HG03520 (cell line): ENCODE data around the gene GALNT9.
"Not testable (repeated sequence)": the region's sequence is repeated elsewhere in the genome, so short reads cannot be mapped to it uniquely, and the experiment has no call there.

ENCODE experiments used
- ATAC-seq: cut with Tn5 transposase; IDR thresholded peaks from one replicate; pipeline ENCODE4 v1.9.1; 2021; ENCODE audit warnings: mild to moderate bottlenecking, moderate library complexity; ENCODE audit not compliant: unreplicated experiment

Gene GALNT9

DNA sequence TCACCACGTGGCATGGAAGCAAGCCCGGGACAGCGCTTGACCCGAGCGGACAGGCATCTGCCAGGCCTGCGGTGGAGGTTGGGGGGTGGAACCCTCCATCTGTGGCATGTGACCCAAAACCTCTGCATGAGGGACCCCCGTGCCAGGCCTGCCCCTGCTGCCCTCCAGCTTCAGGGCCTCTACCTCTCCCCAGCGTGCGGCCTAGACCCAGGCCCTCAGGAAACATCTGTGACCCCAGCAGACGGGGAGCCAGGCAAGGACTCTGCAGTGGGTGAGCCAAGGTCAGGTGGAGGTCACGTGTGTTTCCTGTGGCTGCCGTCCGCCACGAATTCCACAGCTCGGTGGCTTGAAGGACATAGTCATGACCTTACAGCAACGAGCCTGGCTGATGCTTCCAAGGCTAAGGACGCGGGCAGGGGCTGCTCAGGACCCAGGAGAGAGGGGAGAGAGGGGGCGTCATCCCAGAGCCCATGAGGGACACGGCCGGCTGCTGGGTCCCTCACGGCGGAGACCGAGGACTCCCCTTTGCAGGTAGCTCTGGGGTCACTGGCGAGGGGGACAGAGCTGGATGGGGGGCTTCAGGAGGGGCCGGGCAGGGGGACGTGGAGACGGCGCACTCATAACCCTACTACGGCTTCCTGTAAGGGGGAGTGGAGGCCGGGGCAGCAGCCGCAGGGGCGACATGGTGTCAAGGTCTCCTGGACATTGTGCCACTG, 91.5 kb downstream of the GALNT9 start:
- ATAC-seq = no peak

- ATAC-seq = no peak
Measured at GRCh38 chr12:132236930-132237771, 92.2 kb downstream of the GALNT9 start.

DNA sequence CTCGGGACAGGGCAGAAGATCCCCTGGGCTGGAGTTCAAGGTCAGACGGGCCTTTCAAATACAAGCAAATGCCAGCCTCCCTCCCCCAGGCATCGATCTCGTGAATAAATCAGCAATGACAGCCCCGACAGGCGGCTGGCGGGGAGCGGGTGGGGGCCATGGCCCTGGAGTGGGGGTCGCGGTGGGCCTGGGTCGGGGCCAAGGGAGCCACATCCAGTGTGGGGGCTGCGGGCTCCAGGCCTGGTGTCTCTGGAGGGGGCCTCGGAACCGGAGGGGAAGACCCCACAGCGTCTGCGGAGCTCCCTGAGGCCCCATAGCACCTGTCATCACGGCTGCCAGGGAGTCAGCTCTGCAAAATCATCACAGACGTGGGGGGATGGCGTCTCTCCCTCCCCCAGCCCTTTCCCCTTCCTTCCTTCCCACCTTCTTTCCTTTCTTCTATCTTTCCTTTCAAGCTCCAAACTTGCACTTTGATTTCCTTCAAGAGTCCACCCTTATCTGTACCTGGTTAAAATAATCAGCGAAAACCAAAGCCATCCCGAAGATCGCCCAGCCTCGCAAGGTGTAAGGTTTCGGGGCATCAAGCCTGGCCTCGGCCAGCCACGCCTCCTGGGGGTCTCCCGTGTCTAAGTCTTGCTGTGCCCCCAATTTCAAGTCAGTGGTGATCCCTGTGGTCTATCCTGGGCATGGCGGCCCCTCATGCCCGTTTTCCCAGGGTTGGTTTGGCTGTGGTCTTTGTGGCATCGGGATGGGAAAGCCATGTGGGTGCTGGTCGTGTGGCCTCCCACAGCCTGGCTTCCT, 93.1 kb downstream of the GALNT9 start:
- no peak for ATAC-seq

DNA sequence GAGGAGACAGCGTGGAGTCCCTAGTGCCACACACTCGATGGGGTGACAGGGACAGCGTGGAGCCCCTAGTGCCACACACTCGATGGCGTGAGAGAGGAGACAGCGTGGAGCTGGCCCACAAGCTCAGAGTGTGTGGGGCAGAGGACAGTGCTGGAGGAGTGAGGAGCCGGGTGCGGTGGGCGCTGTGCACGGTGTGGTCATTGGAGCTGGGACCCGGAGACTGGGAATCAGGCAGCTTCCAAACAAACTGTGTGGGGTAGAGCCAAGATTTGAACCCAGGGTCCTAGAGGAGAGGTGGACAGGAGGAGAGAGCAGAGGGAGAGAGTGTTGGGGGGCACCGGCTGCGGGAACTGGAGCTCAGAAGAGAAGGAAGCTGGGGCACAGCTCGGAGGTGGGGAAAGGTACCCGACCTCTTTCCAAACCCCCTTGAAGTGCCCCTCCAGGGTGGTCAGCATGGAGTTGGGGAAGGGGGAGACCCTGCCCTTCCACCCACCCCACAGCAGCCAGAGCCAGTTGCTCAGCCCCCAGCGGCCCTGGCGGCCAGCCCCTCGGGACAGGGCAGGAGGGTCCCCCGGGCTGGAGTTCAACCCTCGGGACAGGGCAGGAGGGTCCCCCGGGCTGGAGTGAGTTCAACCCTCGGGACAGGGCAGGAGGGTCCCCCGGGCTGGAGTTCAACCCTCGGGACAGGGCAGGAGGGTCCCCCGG, 94.1 kb downstream of the GALNT9 start:
- no peak for ATAC-seq

DNA sequence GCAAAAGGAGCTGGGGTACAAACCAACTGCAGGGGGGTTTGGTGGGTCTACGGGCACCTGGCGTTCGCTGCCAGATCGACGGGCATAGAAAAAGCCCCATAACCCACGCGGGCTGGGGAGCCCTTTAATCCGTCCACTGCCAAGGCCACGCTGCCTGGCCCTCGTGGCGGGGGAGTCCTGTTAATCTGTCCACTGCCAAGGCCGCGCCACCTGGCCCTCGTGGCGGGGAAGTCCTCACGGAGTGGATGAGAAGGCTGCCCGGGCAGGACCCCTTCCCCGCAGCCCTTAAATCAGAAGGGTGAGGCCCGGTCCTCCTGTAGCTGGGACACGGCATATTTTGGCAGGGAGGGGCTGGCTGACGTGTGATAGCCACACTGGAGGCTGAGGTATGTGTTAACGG, 99.0 kb downstream of the GALNT9 start:
- no peak for ATAC-seq

GRCh38 chr12:132229926-132230325, 99.5 kb downstream of the GALNT9 start:
- no peak for ATAC-seq

DNA sequence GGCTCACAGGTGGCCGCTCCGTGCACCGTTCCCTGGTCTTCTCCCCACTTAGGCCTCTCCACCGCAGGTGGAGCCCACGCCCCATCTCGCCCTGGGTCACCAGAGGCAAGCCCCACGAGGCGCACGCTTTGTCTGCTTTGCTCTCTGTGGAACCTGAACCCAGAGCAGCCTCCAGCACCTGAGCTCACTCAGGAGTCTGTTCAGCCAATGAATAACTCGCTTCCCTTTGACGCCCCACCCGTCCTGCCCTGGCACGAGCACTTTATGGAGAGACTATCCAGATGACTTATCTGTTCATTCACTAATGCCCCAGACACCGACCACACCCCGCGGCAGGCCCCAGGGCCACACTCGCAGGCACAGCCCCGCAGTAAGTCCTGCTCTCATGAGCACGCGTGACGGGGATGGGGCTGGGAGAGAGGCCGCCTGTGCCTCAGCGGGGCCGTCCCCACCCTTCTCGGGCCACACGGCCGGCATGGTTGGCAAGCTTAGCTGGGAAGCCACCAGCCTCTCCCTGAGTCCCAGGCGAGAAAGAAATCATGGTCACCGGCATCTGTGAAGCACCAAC, 100.1 kb downstream of the GALNT9 start:
- ATAC-seq = no peak

DNA sequence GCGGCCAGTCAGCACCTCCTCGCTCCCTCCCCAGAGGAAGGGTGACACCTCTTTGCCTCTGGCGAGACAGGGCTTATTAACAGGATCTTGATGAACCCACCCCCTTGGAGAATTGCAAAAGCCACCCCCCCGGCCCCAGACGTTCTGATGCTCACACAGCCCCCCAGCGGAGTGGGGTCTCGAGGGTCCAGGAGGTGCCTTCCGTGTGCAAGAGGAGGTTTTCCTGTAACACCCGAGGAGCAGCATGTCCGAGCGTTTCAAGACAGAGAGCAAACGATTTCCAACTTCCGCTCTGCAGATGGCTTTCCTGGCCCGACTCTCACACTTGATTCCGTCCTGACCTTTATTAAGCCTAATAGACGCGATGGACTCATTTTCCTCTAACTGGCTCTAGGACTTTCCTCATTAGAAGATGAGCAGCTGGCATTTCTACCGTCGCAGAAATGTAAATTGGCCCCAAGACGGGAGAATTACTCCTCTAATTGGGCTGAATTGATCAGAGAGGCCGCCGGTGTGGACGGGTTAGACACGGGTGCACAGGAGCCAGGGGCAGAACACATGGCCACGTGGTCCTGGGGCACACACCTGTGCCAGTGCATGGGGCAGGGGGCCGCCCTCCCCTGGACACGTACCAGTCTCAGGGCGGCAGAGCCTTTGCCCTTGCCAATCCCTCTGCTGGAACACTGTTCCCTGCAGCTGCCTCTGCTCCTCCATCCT, 100.8 kb downstream of the GALNT9 start:
- no peak for ATAC-seq

DNA sequence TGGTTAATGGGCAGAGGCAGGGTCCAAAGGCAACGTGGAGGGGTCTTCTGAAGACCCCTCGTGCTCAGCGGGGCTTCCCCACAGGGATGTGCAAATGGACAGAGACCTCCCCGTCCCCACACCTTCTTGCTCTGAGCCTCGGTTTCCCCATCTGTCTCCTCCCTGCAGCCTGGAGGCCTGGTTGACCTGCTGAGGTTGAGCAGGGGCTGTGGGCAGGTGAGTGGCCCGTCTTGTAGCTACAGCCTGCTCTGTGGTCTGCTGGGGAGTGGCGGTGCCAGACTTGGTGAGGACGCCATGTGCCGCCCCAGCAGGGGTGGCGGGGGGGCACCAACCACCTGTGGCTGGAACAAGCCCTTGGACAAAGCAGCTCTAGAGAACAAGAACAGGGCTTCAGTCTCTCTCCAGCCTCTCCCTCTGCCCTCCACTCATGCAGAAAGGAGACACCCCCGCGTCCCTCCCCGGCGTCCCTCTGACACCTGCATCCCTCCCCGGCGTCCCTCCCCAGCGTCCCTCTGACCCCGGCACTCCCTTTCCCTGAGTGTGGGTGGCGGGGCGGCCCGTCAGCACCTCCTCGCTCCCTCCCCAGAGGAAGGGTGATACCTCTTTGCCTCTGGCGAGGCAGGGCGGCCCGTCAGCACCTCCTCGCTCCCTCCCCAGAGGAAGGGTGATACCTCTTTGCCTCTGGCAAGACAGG, 101.5 kb downstream of the GALNT9 start:
- no peak for ATAC-seq

- no peak for ATAC-seq
Measured at GRCh38 chr12:132227118-132227517, 102.3 kb downstream of the GALNT9 start.

GRCh38 chr12:132226604-132227003, 102.8 kb downstream of the GALNT9 start:
- ATAC-seq = no peak

DNA sequence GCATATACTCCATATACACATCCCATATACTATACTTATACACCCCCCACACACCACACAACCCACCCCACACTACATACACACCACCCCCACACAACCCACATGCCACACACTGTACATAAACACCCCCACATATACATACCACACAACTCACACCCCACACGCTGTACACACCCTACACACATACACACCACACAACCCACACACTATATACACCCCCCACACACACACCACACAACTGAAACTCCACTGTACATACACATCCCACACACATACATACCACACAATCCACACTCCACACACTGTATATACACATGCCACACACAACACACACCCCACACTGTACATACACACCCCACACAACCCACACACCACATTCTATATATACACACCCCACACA, 104.2 kb downstream of the GALNT9 start:
- no peak for ATAC-seq

- ATAC-seq = no peak
Measured at GRCh38 chr12:132224484-132224883, 104.9 kb downstream of the GALNT9 start.

- ATAC-seq = no peak
Measured at GRCh38 chr12:132222808-132223173, 106.6 kb downstream of the GALNT9 start.

DNA sequence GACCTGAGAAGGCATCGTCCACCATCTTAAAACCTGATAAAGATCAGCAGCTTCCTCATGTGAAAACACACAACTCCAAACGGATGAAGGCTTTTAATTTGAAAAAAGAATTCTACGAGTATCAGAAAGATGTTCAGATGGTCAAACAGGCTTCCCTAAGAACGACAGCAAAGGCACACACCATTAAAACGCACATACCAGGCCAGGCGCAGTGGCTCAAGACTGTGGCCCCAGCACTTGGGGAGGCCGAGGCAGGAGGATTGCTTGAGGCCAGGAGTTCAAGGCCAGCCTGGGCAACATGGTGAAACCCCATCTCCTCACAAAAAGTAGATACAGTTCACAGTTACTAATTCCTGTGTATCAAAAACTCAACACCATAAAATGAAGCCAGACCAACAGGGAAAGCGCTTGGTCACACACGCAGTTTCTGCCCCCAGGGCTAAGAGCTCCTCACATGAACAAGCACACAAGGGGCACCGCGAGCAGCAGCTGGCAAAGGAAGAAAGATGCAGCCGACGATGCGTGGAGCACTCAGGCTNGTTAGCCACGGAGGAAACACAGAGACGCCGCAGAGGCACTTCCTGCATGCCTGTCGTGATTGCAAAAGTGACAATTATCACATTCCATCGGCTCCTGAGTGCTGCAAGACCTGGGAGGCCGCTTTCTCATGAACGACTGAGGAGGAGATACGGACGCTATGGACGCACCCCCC, 107.1 kb downstream of the GALNT9 start:
- ATAC-seq = no peak

DNA sequence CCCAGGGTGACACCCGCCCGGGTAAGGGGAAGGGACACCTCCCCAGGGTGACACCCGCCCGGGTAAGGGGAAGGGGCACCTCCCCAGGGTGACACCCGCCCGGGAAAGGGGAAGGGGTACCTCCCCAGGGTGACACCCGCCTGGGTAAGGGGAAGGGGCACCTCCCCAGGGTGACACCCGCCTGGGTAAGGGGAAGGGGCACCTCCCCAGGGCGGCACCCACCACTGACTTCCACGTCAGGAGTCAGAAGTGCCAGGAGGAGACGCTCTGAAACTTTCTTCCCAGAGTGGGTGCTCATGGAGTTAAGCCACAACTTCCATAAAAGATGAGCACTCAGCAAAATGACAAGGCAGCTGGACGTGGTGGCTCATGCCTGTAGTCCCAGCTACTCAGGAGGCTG, 109.6 kb downstream of the GALNT9 start:
- not testable (repeated sequence) for ATAC-seq

DNA sequence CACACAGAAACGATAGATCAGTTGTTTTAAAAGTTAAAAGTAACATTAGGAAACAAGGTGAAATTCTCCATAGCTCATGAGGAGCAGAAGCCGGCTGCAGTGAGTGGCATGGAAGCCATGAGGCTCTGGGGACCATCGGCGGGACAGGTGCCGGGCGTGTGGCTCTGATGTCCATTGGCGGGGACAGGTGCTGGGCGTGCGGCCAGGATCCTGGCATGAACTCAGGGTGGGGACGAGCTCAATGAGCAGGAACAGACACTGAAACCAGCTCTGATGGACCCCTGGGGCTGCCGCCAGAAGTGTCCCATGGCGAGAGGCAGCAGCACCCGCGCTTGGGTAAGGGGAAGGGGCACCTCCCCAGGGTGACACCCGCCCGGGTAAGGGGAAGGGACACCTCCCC, 110.1 kb downstream of the GALNT9 start:
- ATAC-seq = no peak

GRCh38 chr12:132218915-132219314, 110.5 kb downstream of the GALNT9 start:
- no peak for ATAC-seq

GRCh38 chr12:132218527-132218875, 110.9 kb downstream of the GALNT9 start:
- no peak for ATAC-seq
